ENCODE results near the gene ADA. TPM values are rescaled to one million over a fixed set of nuclear protein-coding genes. Genes with fewer than 3 reads are reported as not detected.
"Not testable (repeated sequence)": the region's sequence is repeated elsewhere in the genome, so short reads cannot be mapped to it uniquely, and the experiment has no call there.

Gene ADA
- total and polyA plus RNA-seq, 2 experiments from 2014 or later, result 8.6 to 17.5 TPM

DNA sequence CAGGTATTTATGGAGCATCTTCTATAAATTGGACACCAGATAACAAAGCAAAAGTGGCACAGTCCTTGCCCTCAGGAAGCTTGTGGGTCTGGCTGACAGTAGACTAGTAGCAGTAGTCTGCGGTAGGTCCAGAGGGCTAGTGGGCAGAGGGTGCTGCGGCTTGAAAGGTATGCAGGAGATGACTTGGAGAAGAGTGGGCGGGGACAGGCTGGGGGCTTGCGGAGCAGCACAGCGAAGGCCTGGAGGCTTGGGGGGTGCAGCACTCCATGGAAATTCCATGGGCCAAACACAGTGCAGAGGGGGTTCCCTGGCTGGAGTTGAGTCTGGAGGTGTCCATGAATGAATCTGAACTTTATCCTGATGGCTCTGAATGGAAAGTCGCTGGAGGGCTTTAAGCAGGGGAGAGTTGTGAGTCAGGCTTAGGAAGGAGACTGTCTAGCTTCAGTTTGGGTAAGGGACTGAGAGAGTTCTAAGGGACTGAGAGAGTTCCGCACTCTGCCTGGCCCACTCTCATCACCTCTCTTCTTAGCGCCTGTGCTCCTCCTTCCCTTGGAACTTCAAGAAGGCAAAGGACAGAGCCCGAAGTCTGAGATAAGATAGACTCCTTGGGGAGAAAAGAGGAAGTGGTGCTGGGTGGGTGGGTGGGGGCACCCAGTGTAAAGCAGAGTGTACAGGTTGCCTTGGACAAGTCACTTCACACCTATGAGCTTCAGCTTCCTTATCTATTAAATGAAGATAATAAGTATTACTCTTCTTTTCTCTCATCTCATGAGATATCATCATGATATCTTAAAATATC, 60.3 kb downstream of the ADA start:
- no peak overlapping the region for H3K4me3 ChIP-seq
- H4K20me1 ChIP-seq (ENCODE audit: insufficient read depth), result no peaks in the 10 kb centered on the region
- H3K36me3 ChIP-seq (ENCODE audit: low read depth), result peaks cover 8% of the 10 kb centered on the region
- WGBS, 2 experiments (ENCODE audit: low coverage in 1 of 2, low lambda C conversion rate in 2 of 2, missing lambda C conversion rate in 2 of 2), result 87 to 91% methylated on average over 9 of the region's 9 CpGs
- peaks cover 65% of the 10 kb centered on the region for H3K79me2 ChIP-seq (ENCODE audit: insufficient read depth)
- H3K27ac ChIP-seq, result no peak overlapping the region
- H3K9ac ChIP-seq, result no peak overlapping the region
- no peak overlapping the region for H2AFZ ChIP-seq
- in situ Hi-C loops (cut with MboI), result no loop called here
- no peaks in the 10 kb centered on the region for H3K27me3 ChIP-seq (replicated peaks; ENCODE audit: insufficient read depth)
- H3K9me2 ChIP-seq (ENCODE audit: insufficient read depth), result no peaks in the 10 kb centered on the region
- H3K9me3 ChIP-seq (ENCODE audit: low read depth), result no peaks in the 10 kb centered on the region
- no peak for DNase-seq
- H3K4me2 ChIP-seq (ENCODE audit: unreplicated experiment), result no peak overlapping the region
- H3K4me1 ChIP-seq (ENCODE audit: insufficient read depth), result peaks cover 14% of the 10 kb centered on the region
- TF ChIP-seq EZH2 (IDR thresholded peaks at IDR 0.05; ENCODE audit: insufficient read depth, poor library complexity, severe bottlenecking) (no peak), EZH2phosphoT487 (IDR thresholded peaks at IDR 0.05; ENCODE audit: insufficient read depth, low read depth) (no peak)
- H3F3A ChIP-seq (ENCODE audit: insufficient read depth), result 0 out of 2 replicates have a peak, but pooled peaks cover 6% of the 10 kb centered on the region

DNA sequence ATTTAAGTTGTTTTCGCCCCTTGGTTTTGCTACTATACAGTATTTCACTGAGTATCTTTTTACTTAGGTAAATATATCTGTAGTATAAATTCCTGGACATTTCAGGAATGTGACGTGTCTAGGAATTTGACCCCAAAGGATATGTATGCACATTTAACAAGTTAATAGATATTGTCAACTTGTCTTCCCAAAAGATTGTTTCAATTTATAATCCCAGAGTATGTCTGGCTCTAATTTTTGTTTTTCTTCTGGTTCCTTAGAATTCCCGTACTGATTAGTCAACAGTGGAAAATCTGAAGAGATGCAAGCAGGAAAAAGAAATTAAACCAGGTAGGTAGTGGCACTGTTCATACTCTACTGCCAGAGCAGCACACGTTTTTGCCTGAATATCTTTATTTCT, 62.0 kb downstream of the ADA start:
- DNase-seq, result no peak
- 70 to 71% methylated on average over 4 of the region's 4 CpGs for WGBS, 2 experiments (ENCODE audit: low coverage in 1 of 2, low lambda C conversion rate in 2 of 2, missing lambda C conversion rate in 2 of 2)
- no peaks in the 10 kb centered on the region for H3K9me3 ChIP-seq (ENCODE audit: low read depth)
- H3K27ac ChIP-seq, result no peak overlapping the region
- H3K79me2 ChIP-seq (ENCODE audit: insufficient read depth), result peaks cover 70% of the 10 kb centered on the region
- H3K4me3 ChIP-seq, result no peak overlapping the region
- no peaks in the 10 kb centered on the region for H3K9me2 ChIP-seq (ENCODE audit: insufficient read depth)
- H3K9ac ChIP-seq, result no peak overlapping the region
- peaks cover 8% of the 10 kb centered on the region for H3K36me3 ChIP-seq (ENCODE audit: low read depth)
- no peaks in the 10 kb centered on the region for H3K27me3 ChIP-seq (replicated peaks; ENCODE audit: insufficient read depth)
- no peak overlapping the region for H3K4me2 ChIP-seq (ENCODE audit: unreplicated experiment)
- peaks cover 8% of the 10 kb centered on the region for H3K4me1 ChIP-seq (ENCODE audit: insufficient read depth)
- in situ Hi-C loops (cut with MboI), result no loop called here
- H2AFZ ChIP-seq, result no peak overlapping the region
- H4K20me1 ChIP-seq (ENCODE audit: insufficient read depth), result no peaks in the 10 kb centered on the region
- 0 out of 2 replicates have a peak, but pooled peaks cover 6% of the 10 kb centered on the region for H3F3A ChIP-seq (ENCODE audit: insufficient read depth)
- TF ChIP-seq EZH2 (IDR thresholded peaks at IDR 0.05; ENCODE audit: insufficient read depth, poor library complexity, severe bottlenecking) (no peak), EZH2phosphoT487 (IDR thresholded peaks at IDR 0.05; ENCODE audit: insufficient read depth, low read depth) (no peak)

DNA sequence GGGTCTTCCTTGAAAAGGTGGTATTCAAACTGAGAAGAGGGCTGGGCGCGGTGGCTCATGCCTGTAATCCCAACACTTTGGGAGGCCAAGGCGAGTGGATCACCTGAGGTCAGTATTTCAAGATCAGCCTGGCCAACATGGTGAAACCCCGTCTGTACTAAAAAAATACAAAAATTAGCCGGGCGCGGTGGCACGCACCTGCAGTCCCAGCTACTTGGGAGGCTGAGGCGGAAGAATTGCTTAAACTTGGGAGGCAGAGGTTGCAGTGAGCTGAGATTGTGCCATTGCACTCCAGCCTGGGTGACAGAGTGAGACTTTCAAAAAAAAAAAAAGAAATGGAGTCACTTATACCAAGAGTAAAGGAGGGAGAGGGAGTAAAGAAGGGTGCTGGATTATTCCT, 63.2 kb downstream of the ADA start:
- H3F3A ChIP-seq (ENCODE audit: insufficient read depth); in situ Hi-C loops (cut with MboI); H3K4me3 ChIP-seq; H3K9me3 ChIP-seq (ENCODE audit: low read depth); H3K4me2 ChIP-seq (ENCODE audit: unreplicated experiment); H3K36me3 ChIP-seq (ENCODE audit: low read depth); H3K27ac ChIP-seq; H4K20me1 ChIP-seq (ENCODE audit: insufficient read depth); H3K9ac ChIP-seq; H3K27me3 ChIP-seq (replicated peaks; ENCODE audit: insufficient read depth); H2AFZ ChIP-seq; H3K9me2 ChIP-seq (ENCODE audit: insufficient read depth); DNase-seq: not testable (repeated sequence)
- Histone ChIP-seq H3K4me1 (ENCODE audit: insufficient read depth) (peaks cover 15% of the 10 kb centered on the region), H3K79me2 (ENCODE audit: insufficient read depth) (peaks cover 74% of the 10 kb centered on the region)
- 96 to 99% methylated on average over 9 of the region's 9 CpGs for WGBS, 2 experiments (ENCODE audit: low coverage in 1 of 2, low lambda C conversion rate in 2 of 2, missing lambda C conversion rate in 2 of 2)

DNA sequence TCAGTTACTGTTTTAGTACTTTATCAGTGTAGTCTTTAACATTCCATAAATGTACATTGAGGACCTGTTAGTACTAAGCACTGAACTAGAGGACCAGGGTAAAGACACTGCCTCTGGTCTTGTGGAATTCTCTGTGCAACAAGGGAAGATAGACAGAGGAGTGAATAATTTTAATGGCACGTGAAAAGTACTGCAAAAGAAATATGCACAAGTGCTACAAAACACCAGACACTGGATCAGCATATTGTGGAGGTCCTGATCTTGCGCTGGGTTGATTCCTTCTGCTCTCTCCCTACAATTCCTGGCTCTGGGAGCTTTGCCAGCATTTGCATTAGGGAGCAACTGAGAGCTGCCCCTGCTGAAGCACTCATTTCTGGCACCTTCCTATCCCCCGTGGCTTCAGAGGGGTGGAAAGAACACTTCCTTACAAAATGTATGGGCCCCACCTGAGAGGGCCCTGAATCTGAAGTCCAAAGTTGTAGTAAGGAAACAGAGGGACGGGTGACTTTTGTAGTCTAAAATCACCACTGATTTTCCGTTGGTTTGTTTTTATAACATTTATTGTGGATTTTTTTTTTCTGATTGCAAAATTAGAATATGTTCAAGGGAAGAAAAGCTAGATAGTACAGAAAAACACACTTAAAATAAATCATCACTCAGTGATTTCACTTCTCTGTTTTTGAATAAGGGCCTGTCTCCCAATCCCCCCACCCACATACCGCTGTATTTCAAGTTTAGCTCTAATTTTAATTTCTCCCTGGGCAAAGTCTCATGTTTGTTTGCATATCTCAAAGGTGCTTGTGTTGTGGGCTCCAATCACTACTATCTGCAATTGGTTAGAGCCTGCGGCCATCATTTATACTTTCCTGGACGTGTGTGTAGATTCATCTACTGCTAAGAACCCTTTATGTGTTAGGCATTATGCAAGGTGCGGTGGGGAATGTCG, 64.2 kb downstream of the ADA start:
- Histone ChIP-seq H3K4me3 (no peak overlapping the region), H3K79me2 (ENCODE audit: insufficient read depth) (peaks cover 82% of the 10 kb centered on the region), H3K4me1 (ENCODE audit: insufficient read depth) (peaks cover 19% of the 10 kb centered on the region), H3K36me3 (ENCODE audit: low read depth) (peaks cover 8% of the 10 kb centered on the region), H3K27ac (no peak overlapping the region), H2AFZ (no peak overlapping the region), H3K4me2 (ENCODE audit: unreplicated experiment) (no peak overlapping the region), H3K9me3 (ENCODE audit: low read depth) (no peaks in the 10 kb centered on the region), H3F3A (ENCODE audit: insufficient read depth) (peaks cover 10% of the 10 kb centered on the region; the same call in 1 of the 2 replicates), H4K20me1 (ENCODE audit: insufficient read depth) (no peaks in the 10 kb centered on the region), H3K9ac (no peak overlapping the region), H3K9me2 (ENCODE audit: insufficient read depth) (no peaks in the 10 kb centered on the region), H3K27me3 (replicated peaks; ENCODE audit: insufficient read depth) (no peaks in the 10 kb centered on the region)
- TF ChIP-seq EZH2phosphoT487 (IDR thresholded peaks at IDR 0.05; ENCODE audit: insufficient read depth, low read depth) (no peak), EZH2 (IDR thresholded peaks at IDR 0.05; ENCODE audit: insufficient read depth, poor library complexity, severe bottlenecking) (no peak)
- DNase-seq, result no peak
- 92% methylated on average over 10 of the region's 10 CpGs for WGBS, 2 experiments (ENCODE audit: low coverage in 1 of 2, low lambda C conversion rate in 2 of 2, missing lambda C conversion rate in 2 of 2)
- in situ Hi-C loops (cut with MboI), result no loop called here

Data from GM23248 (cell line).